H1 (cell line): ENCODE data around the gene COMT. TPM values are rescaled to one million over a fixed set of nuclear protein-coding genes. Genes with fewer than 3 reads are reported as not detected.

ENCODE experiments used
- CTCF ChIA-PET: fragments of 300-600 bp; sonication (Branson Sonifier 250); formaldehyde crosslinking; loops from one replicate; lab custom pipeline; 2021; ENCODE audit not compliant: partially characterized antibody; lab: Charles Lee
- POLR2A ChIA-PET: fragments of 300-600 bp; sonication (Branson Sonifier 250); formaldehyde crosslinking; loops from one replicate; lab custom pipeline; 2021; ENCODE audit warnings: inconsistent platforms; ENCODE audit not compliant: partially characterized antibody; lab: Charles Lee
- DNase-seq, 2 experiments: peaks; one replicate each; pipeline versions ENCODE4 v3.0.0 to v3.0.0-alpha.2; 2010 to 2022; ENCODE audit warnings: low spot score in 2 of 2, low read depth in 1 of 2, mixed read lengths in 1 of 2
- FAIRE-seq: peaks from 2 replicates; lab custom pipeline; 2011; peaks lifted over from hg19 to GRCh38; lab: Jason Lieb, UNC
- H2AFZ ChIP-seq: 2 replicates; pipeline ENCODE4 v1.8.1; 2012; ENCODE audit warnings: low read length, inconsistent platforms
- H2AK5ac ChIP-seq: 2 replicates; pipeline ENCODE4 v1.6.1; 2013; ENCODE audit warnings: low read depth, low read length
- H2BK120ac ChIP-seq: replicated peaks from 2 replicates; pipeline ENCODE3; 2013; ENCODE audit warnings: low read depth, low read length, inconsistent platforms
- H2BK12ac ChIP-seq: 2 replicates; pipeline ENCODE4 v1.6.1; 2013; ENCODE audit warnings: low read depth, low read length
- H2BK15ac ChIP-seq: 2 replicates; pipeline ENCODE4 v1.6.1; 2013; ENCODE audit warnings: low read length
- H2BK20ac ChIP-seq: 2 replicates; pipeline ENCODE4 v1.6.1; 2013; ENCODE audit warnings: low read length
- H2BK5ac ChIP-seq: 2 replicates; pipeline ENCODE4 v1.6.1; 2013; ENCODE audit warnings: low read depth, low read length
- H3K14ac ChIP-seq: 2 replicates; pipeline ENCODE4 v1.6.1; 2013; ENCODE audit warnings: inconsistent platforms; ENCODE audit not compliant: insufficient read length
- H3K18ac ChIP-seq: 2 replicates; pipeline ENCODE4 v1.6.1; 2013; ENCODE audit warnings: low read length; ENCODE audit errors: extremely low read depth
- H3K23ac ChIP-seq: 2 replicates; pipeline ENCODE4 v1.6.1; 2013; ENCODE audit warnings: inconsistent platforms; ENCODE audit not compliant: insufficient read length
- H3K23me2 ChIP-seq: 2 replicates; pipeline ENCODE4 v1.6.1; 2013; ENCODE audit warnings: low read depth, low read length
- H3K27ac ChIP-seq: 2 replicates; pipeline ENCODE4 v1.6.1; 2011; ENCODE audit warnings: low read depth, low read length, inconsistent platforms
- H3K27me3 ChIP-seq, 4 experiments: replicated peaks in 1 of 4; 1 replicate in 1 of 4; 2 replicates in 3 of 4; pipeline versions ENCODE4 v1.6.1 to v1.8.1; 2011 to 2013; ENCODE audit warnings: low read length in 3 of 4, mild to moderate bottlenecking in 3 of 4, inconsistent platforms in 2 of 4, mixed read lengths in 2 of 4, moderate library complexity in 1 of 4; ENCODE audit not compliant: control insufficient read depth in 3 of 4, insufficient read depth in 3 of 4; ENCODE audit errors: extremely low read depth in 1 of 4
- H3K36me3 ChIP-seq, 4 experiments: 2 replicates each; pipeline versions ENCODE4 v1.6.1 to v1.8.1; 2011 to 2013; ENCODE audit warnings: mild to moderate bottlenecking in 4 of 4, low read length in 3 of 4, moderate library complexity in 2 of 4, control low read depth in 1 of 4, inconsistent platforms in 1 of 4; ENCODE audit not compliant: insufficient read depth in 4 of 4, control insufficient read depth in 2 of 4
- H3K4ac ChIP-seq: replicated peaks from 2 replicates; pipeline ENCODE3; 2013; ENCODE audit warnings: low read length, low read depth, mixed read lengths, inconsistent platforms; ENCODE audit not compliant: insufficient read length
- H3K4me1 ChIP-seq, 4 experiments: replicated peaks in 1 of 4; 1 replicate in 1 of 4; 2 replicates in 3 of 4; pipeline versions ENCODE4 v1.6.1 to v1.8.1; 2011 to 2013; ENCODE audit warnings: low read length in 3 of 4, inconsistent platforms in 2 of 4, mixed read lengths in 1 of 4; ENCODE audit not compliant: insufficient read depth in 4 of 4, control insufficient read depth in 3 of 4
- H3K4me2 ChIP-seq, 2 experiments: 2 replicates each; pipeline versions ENCODE4 v1.6.1 to v1.8.1; 2011 to 2013; ENCODE audit warnings: low read depth in 2 of 2, low read length in 2 of 2, control low read depth in 1 of 2, inconsistent platforms in 1 of 2, mild to moderate bottlenecking in 1 of 2; ENCODE audit not compliant: insufficient read depth in 1 of 2
- H3K4me3 ChIP-seq, 4 experiments: fragments of 200-600, 300-600 bp in 1 of 4; sonication (generic), shearing (Covaris generic), sonication (Bioruptor Twin) in 1 of 4; 2 replicates each; pipeline versions ENCODE4 v1.5.1 to v1.8.1; 2011 to 2016; ENCODE audit warnings: low read length in 4 of 4, low read depth in 3 of 4, control low read depth in 2 of 4, inconsistent platforms in 2 of 4, mild to moderate bottlenecking in 2 of 4, mixed read lengths in 1 of 4, moderate library complexity in 1 of 4; ENCODE audit not compliant: insufficient read depth in 2 of 4; ENCODE audit errors: extremely low read depth in 1 of 4
- H3K56ac ChIP-seq: replicated peaks from 2 replicates; pipeline ENCODE3; 2013; ENCODE audit warnings: low read depth, mild to moderate bottlenecking, mixed read lengths, low read length, inconsistent platforms; ENCODE audit not compliant: insufficient read length
- H3K79me1 ChIP-seq: 2 replicates; pipeline ENCODE4 v1.6.1; 2013; ENCODE audit warnings: low read depth, low read length, control low read depth
- H3K79me2 ChIP-seq, 2 experiments: 2 replicates each; pipeline versions ENCODE4 v1.6.1 to v1.8.1; 2012 to 2013; ENCODE audit warnings: low read length in 2 of 2, mild to moderate bottlenecking in 2 of 2, inconsistent platforms in 1 of 2; ENCODE audit not compliant: insufficient read depth in 2 of 2, control insufficient read depth in 1 of 2
- H3K9ac ChIP-seq, 4 experiments: replicated peaks in 1 of 4; 1 replicate in 1 of 4; 2 replicates in 3 of 4; pipeline versions ENCODE4 v1.6.1 to v1.8.1; 2011 to 2013; ENCODE audit warnings: low read depth in 3 of 4, low read length in 3 of 4, control low read depth in 2 of 4, mild to moderate bottlenecking in 2 of 4, moderate library complexity in 2 of 4, inconsistent platforms in 1 of 4; ENCODE audit errors: extremely low read depth in 1 of 4
- H3K9me3 ChIP-seq, 2 experiments: 2 replicates each; pipeline versions ENCODE4 v1.6.1 to v1.8.1; 2012 to 2013; ENCODE audit warnings: mild to moderate bottlenecking in 2 of 2, moderate library complexity in 2 of 2, control low read depth in 1 of 2, inconsistent platforms in 1 of 2, low read depth in 1 of 2, low read length in 1 of 2, mixed read lengths in 1 of 2; ENCODE audit not compliant: insufficient read depth in 2 of 2
- H4K20me1 ChIP-seq, 2 experiments: replicated peaks in 1 of 2; 2 replicates each; pipeline versions ENCODE3 to v1.8.1; 2011 to 2013; ENCODE audit warnings: inconsistent platforms in 2 of 2, low read length in 2 of 2, mild to moderate bottlenecking in 1 of 2; ENCODE audit not compliant: insufficient read depth in 2 of 2, control insufficient read depth in 1 of 2
- H4K5ac ChIP-seq: 2 replicates; pipeline ENCODE4 v1.6.1; 2013; ENCODE audit warnings: low read length, low read depth, mixed read lengths, inconsistent platforms; ENCODE audit not compliant: insufficient read length
- H4K8ac ChIP-seq: 2 replicates; pipeline ENCODE4 v1.8.0; 2013; ENCODE audit warnings: mild to moderate bottlenecking, moderate library complexity, low read length, inconsistent platforms; ENCODE audit not compliant: insufficient read depth; ENCODE audit errors: extremely low read depth
- H4K91ac ChIP-seq: replicated peaks from 2 replicates; pipeline ENCODE3; 2013; ENCODE audit warnings: low read length, mixed read lengths, inconsistent platforms; ENCODE audit not compliant: insufficient read length
- KDM1A ChIP-seq: fragments of 200-600, 300-600 bp; sonication (generic); IDR thresholded peaks from 2 replicates; pipeline ENCODE4 v1.7.1; 2016; ENCODE audit warnings: mild to moderate bottlenecking, low read length, borderline replicate concordance
- SIN3A ChIP-seq, 2 experiments: IDR thresholded peaks in 1 of 2; conservative IDR thresholded peaks in 1 of 2; 2 replicates each; pipeline ENCODE4 v1.6.1; 2011 to 2012; ENCODE audit warnings: low read length in 2 of 2, improper control_type of control experiment in 1 of 2, low read depth in 1 of 2, mild to moderate bottlenecking in 1 of 2
- WGBS, 2 experiments: shearing (Covaris generic) in 1 of 2; methylation state at CpG; one replicate each; pipeline versions ENCODE4 v1.1.6 to v1.1.7; 2013 to 2015; ENCODE audit warnings: low lambda C conversion rate in 2 of 2, mixed read lengths in 2 of 2, inconsistent platforms in 1 of 2, low coverage in 1 of 2, missing lambda C conversion rate in 1 of 2; ENCODE audit not compliant: insufficient replicate concordance in 2 of 2, insufficient coverage in 1 of 2, insufficient read length in 1 of 2; ENCODE audit errors: extremely low coverage in 1 of 2, missing lambda C conversion rate in 1 of 2; 5-methylcytosine and 5-hydroxymethylcytosine counted together
- polyA plus RNA-seq, 7 experiments: library from polyadenylated mRNA; depleted of rRNA in 3 of 7; stranded (reverse) in 5 of 7; unstranded in 2 of 7; fragments of >200 nt in 5 of 7; fragments of 200-250 nt in 2 of 7; gene quantifications; 1 replicate in 5 of 7; 2 replicates in 1 of 7; 4 replicates in 1 of 7; pipeline versions ENCODE4 v1.2.1 to v1.2.3, GENCODE V29; 2011 to 2013; ENCODE audit warnings: missing spikeins in 2 of 7, mixed read lengths in 2 of 7
- total RNA-seq: library from RNA; stranded (reverse); fragmentation: NEBNext Ultra II Directional; extraction: Animal tissue kit (Norgen Biotek cat#: 25700); gene quantifications from 2 replicates; pipeline ENCODE4 v1.2.1, GENCODE V29; 2021
- TF ChIP-seq, protein P1 (sequence below): IDR thresholded peaks from 2 replicates; pipeline ENCODE4 v1.6.1; 2012; ENCODE audit warnings: inconsistent platforms
- TF ChIP-seq, protein P2 (sequence below): IDR thresholded peaks from 2 replicates; pipeline ENCODE4 v1.6.1; 2012; ENCODE audit warnings: inconsistent platforms

The COMT gene
- total and polyA plus RNA-seq, 2 of the 8 experiments (the other 6 are each of a cell fraction or from before 2014, with no cell fraction given), result 15.2 to 33.7 TPM

DNA sequence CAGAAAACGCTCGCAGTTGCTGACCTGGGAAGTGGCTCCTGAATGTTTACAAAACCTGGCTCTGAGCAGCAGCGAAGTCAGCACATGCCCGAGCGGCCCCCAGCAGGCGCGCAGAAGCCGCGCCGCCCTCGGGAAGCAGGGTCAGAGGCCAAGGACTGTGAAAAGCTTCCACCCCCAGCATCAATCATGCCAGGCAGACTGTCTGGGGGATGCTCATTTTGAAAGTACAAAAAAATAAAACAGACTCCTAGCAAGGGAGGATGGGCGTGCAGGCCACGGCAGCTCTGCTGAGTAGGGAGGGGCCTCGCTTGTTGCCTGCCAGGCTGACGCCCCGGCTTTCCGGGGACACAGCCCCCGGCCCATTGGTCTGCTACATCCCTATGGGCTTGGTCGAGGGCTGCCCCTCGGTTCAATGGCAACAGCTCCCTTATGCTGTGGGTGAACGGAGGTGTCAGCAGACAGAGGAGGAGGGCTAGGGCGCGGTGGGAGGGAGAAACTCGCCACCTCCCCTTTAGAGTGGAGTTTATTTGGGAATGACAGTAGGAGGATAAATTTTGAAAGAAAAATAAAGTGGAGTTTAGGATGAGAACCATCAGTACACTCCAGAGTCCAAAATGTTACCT is 49.2 kb upstream of the COMT start:
- Histone ChIP-seq H3K79me1 (no peaks in the 10 kb centered on the region), H2BK15ac (no peak overlapping the region), H3K27ac (no peak overlapping the region), H3K27me3 (peaks cover 0 to 2% (median 0%) of the 10 kb centered on the region in 4 experiments; a peak in 4 of 7 replicates), H3K36me3 (no peaks in the 10 kb centered on the region), H3K9me3 (no peaks in the 10 kb centered on the region), H4K91ac (peak overlapping the region; percentile 52), H4K20me1 (no peaks in the 10 kb centered on the region), H2BK5ac (peak overlapping the region; percentile 90; the same call in 1 of the 2 replicates), H4K8ac (peak overlapping the region; percentile 71), H4K5ac (no peak overlapping the region), H3K56ac (no peak overlapping the region), H3K4ac (peak overlapping the region; percentile 28), H3K9ac (no peak overlapping the region), H2BK12ac (peak overlapping the region; percentile 96), H3K14ac (no peak overlapping the region), H3K4me2 (no peak overlapping the region), H2AFZ (no peak overlapping the region), H3K23ac (no peak overlapping the region), H2BK20ac (peak overlapping the region; percentile 80; the same call in 1 of the 2 replicates), H2BK120ac (no peak overlapping the region), H3K18ac (peak overlapping the region; percentile 97), H3K4me1 (peaks cover 7 to 20% (median 18%) of the 10 kb centered on the region in 4 experiments), H3K4me3 (no peak overlapping the region), H3K23me2 (no peaks in the 10 kb centered on the region), H3K79me2 (no peaks in the 10 kb centered on the region), H2AK5ac (no peak overlapping the region)
- ChIA-PET POLR2A (interaction anchor here (0.6 to 1.4 kb wide), 3 partner anchors 12 to 41 kb away, joined by 3 to 6 read pairs (median 4); no protein-coding TSS in a partner anchor), CTCF (interaction anchor here (0.8 to 9.5 kb wide), 6 partner anchors 8 to 162 kb away, joined by 3 to 69 read pairs (median 3); no protein-coding TSS in a partner anchor)
- 83% methylated on average over 24 of the region's 24 CpGs; no CpG with 5 or more reads in 1 of the 2 experiments for WGBS, 2 experiments
- no peak for DNase-seq
- TF ChIP-seq, protein P1, sequence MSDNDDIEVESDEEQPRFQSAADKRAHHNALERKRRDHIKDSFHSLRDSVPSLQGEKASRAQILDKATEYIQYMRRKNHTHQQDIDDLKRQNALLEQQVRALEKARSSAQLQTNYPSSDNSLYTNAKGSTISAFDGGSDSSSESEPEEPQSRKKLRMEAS, result peak; percentile 59; the same call in 1 of the 2 replicates
- no peak for TF ChIP-seq KDM1A
- TF ChIP-seq, protein P2, sequence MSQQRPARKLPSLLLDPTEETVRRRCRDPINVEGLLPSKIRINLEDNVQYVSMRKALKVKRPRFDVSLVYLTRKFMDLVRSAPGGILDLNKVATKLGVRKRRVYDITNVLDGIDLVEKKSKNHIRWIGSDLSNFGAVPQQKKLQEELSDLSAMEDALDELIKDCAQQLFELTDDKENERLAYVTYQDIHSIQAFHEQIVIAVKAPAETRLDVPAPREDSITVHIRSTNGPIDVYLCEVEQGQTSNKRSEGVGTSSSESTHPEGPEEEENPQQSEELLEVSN, result peak; percentile 67; the same call in 1 of the 2 replicates
- TF ChIP-seq SIN3A (conservative IDR thresholded peaks at IDR 0.05 in 1 of 2, IDR thresholded peaks at IDR 0.05 in 1 of 2; ENCODE audit: low read depth in 1 of 2, low read length in 2 of 2), result no peak
- no peak for FAIRE-seq
